ENCODE measurements around the gene LRRC14B.
A peak's percentile ranks its signal among the peaks of the same experiment; 100 is the strongest.

Gene LRRC14B

GRCh38 chr5:174876-175465, 16.3 kb upstream of the LRRC14B start:
- no peak for DNase-seq (ENCODE audit: low read depth)

- no peak for DNase-seq (ENCODE audit: low read depth)
Measured at GRCh38 chr5:176296-176823, 14.9 kb upstream of the LRRC14B start.

GRCh38 chr5:178110-178509, 13.2 kb upstream of the LRRC14B start:
- no peak for DNase-seq (ENCODE audit: low read depth)

GRCh38 chr5:179401-179800, 11.9 kb upstream of the LRRC14B start:
- no peak for DNase-seq (ENCODE audit: low read depth)

- no peak for DNase-seq (ENCODE audit: low read depth)
Measured at GRCh38 chr5:180286-180918, 10.9 kb upstream of the LRRC14B start.

- DNase-seq (ENCODE audit: low read depth) = no peak
Measured at GRCh38 chr5:181160-181559, 10.1 kb upstream of the LRRC14B start.

- DNase-seq (ENCODE audit: low read depth) = no peak
Measured at GRCh38 chr5:181566-181965, 9.7 kb upstream of the LRRC14B start.

- no peak for DNase-seq (ENCODE audit: low read depth)
Measured at GRCh38 chr5:182126-182525, 9.2 kb upstream of the LRRC14B start.

- DNase-seq (ENCODE audit: low read depth) = no peak
Measured at GRCh38 chr5:184471-184870, 6.8 kb upstream of the LRRC14B start.

- DNase-seq (ENCODE audit: low read depth) = no peak
Measured at GRCh38 chr5:185095-186070, 5.9 kb upstream of the LRRC14B start.

- no peak for DNase-seq (ENCODE audit: low read depth)
Measured at GRCh38 chr5:186091-187041, 4.9 kb upstream of the LRRC14B start.

- DNase-seq (ENCODE audit: low read depth) = no peak
Measured at GRCh38 chr5:187042-187431, 4.3 kb upstream of the LRRC14B start.

GRCh38 chr5:187617-188451, 3.5 kb upstream of the LRRC14B start:
- DNase-seq (ENCODE audit: low read depth) = no peak

- DNase-seq (ENCODE audit: low read depth) = peak; percentile 69
Measured at GRCh38 chr5:188488-189481, 2.5 kb upstream of the LRRC14B start.

- no peak for DNase-seq (ENCODE audit: low read depth)
Measured at GRCh38 chr5:189486-189885, 1.8 kb upstream of the LRRC14B start.

GRCh38 chr5:189976-190365, 1.3 kb upstream of the LRRC14B start:
- no peak for DNase-seq (ENCODE audit: low read depth)

- no peak for DNase-seq (ENCODE audit: low read depth)
Measured at GRCh38 chr5:190366-191035, 794 bp upstream of the LRRC14B start.

- DNase-seq (ENCODE audit: low read depth) = no peak
Measured at GRCh38 chr5:191949-192690, 825 bp downstream of the LRRC14B start.
